ENCODE measurements around the gene CFAP210. TPM values are rescaled to one million over a fixed set of nuclear protein-coding genes. Genes with fewer than 3 reads are reported as not detected.

The CFAP210 gene
- total RNA-seq, 4 donors from 2014 or later = 0.24 to 0.46 TPM; not detected in 2

GRCh38 chr2:169672406-169672805 is 21.8 kb downstream of the CFAP210 start:
- DNase-seq (ENCODE audit: low spot score) = no peak
- no peak for TF ChIP-seq CTCF (IDR thresholded peaks at IDR 0.05)
- no peak for ATAC-seq (ENCODE audit: low FRiP score)

GRCh38 chr2:169670937-169671336 is 23.3 kb downstream of the CFAP210 start:
- DNase-seq (ENCODE audit: low spot score) = no peak
- ATAC-seq (ENCODE audit: low FRiP score) = no peak
- TF ChIP-seq CTCF (IDR thresholded peaks at IDR 0.05) = no peak

GRCh38 chr2:169670215-169670651 is 24.0 kb downstream of the CFAP210 start:
- TF ChIP-seq CTCF (IDR thresholded peaks at IDR 0.05) = no peak
- no peak for DNase-seq (ENCODE audit: low spot score)
- ATAC-seq (ENCODE audit: low FRiP score) = no peak

GRCh38 chr2:169667583-169667982 is 26.6 kb downstream of the CFAP210 start:
- no peak for ATAC-seq (ENCODE audit: low FRiP score)
- no peak for DNase-seq (ENCODE audit: low spot score)
- TF ChIP-seq CTCF (IDR thresholded peaks at IDR 0.05) = no peak

GRCh38 chr2:169664978-169665930 is 29.0 kb downstream of the CFAP210 start:
- TF ChIP-seq CTCF (IDR thresholded peaks at IDR 0.05) = no peak
- DNase-seq (ENCODE audit: low spot score) (no peak), ATAC-seq (ENCODE audit: low FRiP score) (no peak)

- ATAC-seq (ENCODE audit: low FRiP score) = no peak
- no peak for DNase-seq (ENCODE audit: low spot score)
- TF ChIP-seq CTCF (IDR thresholded peaks at IDR 0.05) = no peak
These were observed 29.6 kb downstream of the CFAP210 start for GRCh38 chr2:169664600-169664977.

GRCh38 chr2:169663247-169663646 is 31.0 kb downstream of the CFAP210 start:
- no peak for DNase-seq (ENCODE audit: low spot score)
- ATAC-seq (ENCODE audit: low FRiP score) = no peak
- no peak for TF ChIP-seq CTCF (IDR thresholded peaks at IDR 0.05)

Measured in omental fat pad (tissue), 4 donors.